GM18868 (cell line): ENCODE results near the gene WIPF2.
"Not testable (repeated sequence)": the region's sequence is repeated elsewhere in the genome, so short reads cannot be mapped to it uniquely, and the experiment has no call there.

Source experiments
- ATAC-seq: cut with Tn5 transposase; IDR thresholded peaks from one replicate; pipeline ENCODE4 v1.9.1; 2021; ENCODE audit warnings: mild to moderate bottlenecking, moderate library complexity; ENCODE audit not compliant: unreplicated experiment

The WIPF2 gene

GRCh38 chr17:40191237-40192208 lies 27.6 kb upstream of the WIPF2 start:
- ATAC-seq: no peak

- no peak for ATAC-seq
These were observed 26.1 kb upstream of the WIPF2 start for GRCh38 chr17:40192961-40193360.

- no peak for ATAC-seq
These were observed 24.3 kb upstream of the WIPF2 start for GRCh38 chr17:40194821-40195220.

GRCh38 chr17:40197550-40197949 lies 21.6 kb upstream of the WIPF2 start:
- ATAC-seq: no peak

- ATAC-seq: not testable (repeated sequence)
These were observed 21.1 kb upstream of the WIPF2 start for GRCh38 chr17:40197965-40198456.

GRCh38 chr17:40198576-40198975 lies 20.5 kb upstream of the WIPF2 start:
- ATAC-seq: no peak

- ATAC-seq: no peak
These were observed 16.0 kb upstream of the WIPF2 start for GRCh38 chr17:40203131-40203530.

- not testable (repeated sequence) for ATAC-seq
These were observed 12.9 kb upstream of the WIPF2 start for GRCh38 chr17:40206193-40206592.

GRCh38 chr17:40209404-40210093 lies 9.6 kb upstream of the WIPF2 start:
- no peak for ATAC-seq

- not testable (repeated sequence) for ATAC-seq
These were observed 5.2 kb upstream of the WIPF2 start for GRCh38 chr17:40213914-40214313.

- no peak for ATAC-seq
These were observed 931 bp upstream of the WIPF2 start for GRCh38 chr17:40218006-40218739.

- ATAC-seq: no peak
These were observed 662 bp downstream of the WIPF2 start for GRCh38 chr17:40219594-40220338.

GRCh38 chr17:40224718-40225550 lies 5.8 kb downstream of the WIPF2 start:
- ATAC-seq: no peak

- ATAC-seq: not testable (repeated sequence)
These were observed 10.0 kb downstream of the WIPF2 start for GRCh38 chr17:40229146-40229545.

GRCh38 chr17:40230670-40231069 lies 11.6 kb downstream of the WIPF2 start:
- no peak for ATAC-seq

GRCh38 chr17:40231928-40232327 lies 12.8 kb downstream of the WIPF2 start:
- ATAC-seq: not testable (repeated sequence)

GRCh38 chr17:40241252-40241834 lies 22.2 kb downstream of the WIPF2 start:
- ATAC-seq: no peak

- ATAC-seq: no peak
These were observed 23.7 kb downstream of the WIPF2 start for GRCh38 chr17:40242774-40243173.

- no peak for ATAC-seq
These were observed 24.7 kb downstream of the WIPF2 start for GRCh38 chr17:40243761-40244160.
